ENCODE data around the gene TNFSF9. TPM values are rescaled to one million over a fixed set of nuclear protein-coding genes. Genes with fewer than 3 reads are reported as not detected.

Gene TNFSF9
- total and polyA plus RNA-seq, 2 donors (not counting 1 experiment from before 2014, with no cell fraction given): 11.7 to 24.3 TPM

DNA sequence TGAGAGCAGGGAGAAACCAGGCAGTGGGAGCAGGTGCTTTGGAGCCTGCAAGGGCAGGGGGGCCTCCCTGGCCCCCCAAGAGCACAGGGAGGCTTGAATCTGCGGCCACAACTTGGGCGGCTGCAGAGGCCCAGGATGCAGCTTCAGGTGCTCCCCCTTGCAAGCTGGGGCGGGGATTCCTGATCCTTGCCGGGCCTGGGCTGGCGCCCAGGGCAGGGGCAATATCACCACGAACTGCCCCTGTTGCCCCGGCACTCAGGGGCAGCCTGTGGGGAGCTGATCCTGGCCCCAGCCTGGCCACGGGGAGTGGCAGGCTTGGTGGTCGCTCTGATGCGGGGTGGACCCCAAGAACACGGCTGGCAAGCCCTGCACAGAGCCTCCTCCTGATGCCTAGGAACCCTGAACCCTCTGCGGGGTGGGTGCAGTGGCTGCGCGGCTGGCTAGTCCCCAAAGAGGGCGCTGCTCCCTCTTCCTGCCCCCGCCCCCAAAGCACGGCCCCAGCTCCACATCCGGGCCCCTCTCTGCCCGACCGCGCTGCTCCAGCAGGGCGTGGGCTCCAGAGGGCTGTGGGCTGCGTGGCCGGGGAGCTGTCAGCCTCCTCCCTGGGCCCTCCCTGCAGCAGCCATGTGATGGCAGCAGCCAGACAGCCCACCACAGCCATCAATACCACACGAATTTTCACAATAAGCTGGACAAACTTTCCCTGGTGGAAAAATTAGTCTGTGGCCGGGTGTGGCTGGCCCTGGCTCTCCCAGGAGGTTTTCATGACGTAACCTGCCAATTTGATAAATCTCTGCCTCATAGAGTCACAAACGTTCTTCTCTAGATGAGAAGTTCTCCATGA, 21.0 kb downstream of the TNFSF9 start:
- peak overlapping the region; percentile 35 for H3K9ac ChIP-seq (ENCODE audit: low read length)
- no peaks in the 10 kb centered on the region for H3K79me2 ChIP-seq (ENCODE audit: control insufficient read depth, insufficient read depth, low read length)
- H3K27me3 ChIP-seq (replicated peaks in 1 of 4; ENCODE audit: control extremely low read depth in 1 of 4, control insufficient read depth in 3 of 4, insufficient read depth in 4 of 4, low read length in 3 of 4): peaks cover 0 to 2% (median 0%) of the 10 kb centered on the region in 4 experiments
- H3K27ac Mint-ChIP-seq: peak overlapping the region; percentile 53
- H3K4me3 Mint-ChIP-seq: peak overlapping the region; percentile 59
- H3K4me1 ChIP-seq (ENCODE audit: control insufficient read depth in 2 of 2, insufficient read depth in 2 of 2, low read length in 2 of 2): peaks cover 9 to 11% of the 10 kb centered on the region in 2 donors
- no peaks in the 10 kb centered on the region for H3K36me3 ChIP-seq (replicated peaks in 1 of 2; ENCODE audit: control extremely low read depth in 1 of 2, control insufficient read depth in 1 of 2, extremely low read depth in 1 of 2, insufficient read depth in 2 of 2, low read length in 1 of 2)
- peak overlapping the region; percentile 69 for H3K4me2 ChIP-seq (replicated peaks; ENCODE audit: low read depth, low read length, poor library complexity, severe bottlenecking)
- POLR2A ChIA-PET: interaction anchor here (1.1 to 1.6 kb wide), 2 partner anchors 19 to 26 kb away, joined by 4 read pairs; no protein-coding TSS in a partner anchor
- H3K4me1 Mint-ChIP-seq: peaks cover 7% of the 10 kb centered on the region
- H3K27ac ChIP-seq (ENCODE audit: low read length in 2 of 2): no peak overlapping the region
- peak overlapping the region in 2 of 5 experiments; percentile 20 to 36 for H3K4me3 ChIP-seq (ENCODE audit: control extremely low read depth in 1 of 5, extremely low read depth in 1 of 5, insufficient read depth in 1 of 5, low read depth in 2 of 5, low read length in 4 of 5)
- DNase-seq (peak; percentile 60), ATAC-seq (ENCODE audit: low read depth) (peak; percentile 92)
- H3K9me3 ChIP-seq (ENCODE audit: control extremely low read depth in 1 of 3, control insufficient read depth in 2 of 3, insufficient read depth in 1 of 3, low read length in 2 of 3): peaks cover 0 to 9% (median 8%) of the 10 kb centered on the region in 3 donors
- intact Hi-C loops (cut with micrococcal nuclease): loop anchor here (5.0 kb wide), 1 partner anchor 35 kb away; no protein-coding TSS in a partner anchor
- CTCF ChIA-PET: interaction anchor here (1.0 to 4.1 kb wide), 8 partner anchors 11 to 312 kb away, joined by 3 to 26 read pairs (median 5); no protein-coding TSS in a partner anchor
- H2AFZ ChIP-seq (ENCODE audit: insufficient read depth, low read depth, low read length, poor library complexity, severe bottlenecking): peak overlapping the region; percentile 62
- TF ChIP-seq, protein P1, sequence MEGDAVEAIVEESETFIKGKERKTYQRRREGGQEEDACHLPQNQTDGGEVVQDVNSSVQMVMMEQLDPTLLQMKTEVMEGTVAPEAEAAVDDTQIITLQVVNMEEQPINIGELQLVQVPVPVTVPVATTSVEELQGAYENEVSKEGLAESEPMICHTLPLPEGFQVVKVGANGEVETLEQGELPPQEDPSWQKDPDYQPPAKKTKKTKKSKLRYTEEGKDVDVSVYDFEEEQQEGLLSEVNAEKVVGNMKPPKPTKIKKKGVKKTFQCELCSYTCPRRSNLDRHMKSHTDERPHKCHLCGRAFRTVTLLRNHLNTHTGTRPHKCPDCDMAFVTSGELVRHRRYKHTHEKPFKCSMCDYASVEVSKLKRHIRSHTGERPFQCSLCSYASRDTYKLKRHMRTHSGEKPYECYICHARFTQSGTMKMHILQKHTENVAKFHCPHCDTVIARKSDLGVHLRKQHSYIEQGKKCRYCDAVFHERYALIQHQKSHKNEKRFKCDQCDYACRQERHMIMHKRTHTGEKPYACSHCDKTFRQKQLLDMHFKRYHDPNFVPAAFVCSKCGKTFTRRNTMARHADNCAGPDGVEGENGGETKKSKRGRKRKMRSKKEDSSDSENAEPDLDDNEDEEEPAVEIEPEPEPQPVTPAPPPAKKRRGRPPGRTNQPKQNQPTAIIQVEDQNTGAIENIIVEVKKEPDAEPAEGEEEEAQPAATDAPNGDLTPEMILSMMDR (IDR thresholded peaks at IDR 0.05): peak; percentile 47
- TF ChIP-seq EZH2 (IDR thresholded peaks at IDR 0.05; ENCODE audit: borderline replicate concordance, insufficient read depth, low read depth, low read length, poor library complexity, severe bottlenecking): no peak
- peaks cover 2% of the 10 kb centered on the region for H3K9me3 Mint-ChIP-seq (ENCODE audit: insufficient read depth)
- H4K20me1 ChIP-seq (ENCODE audit: control insufficient read depth, insufficient read depth, low read length, poor library complexity, severe bottlenecking): no peaks in the 10 kb centered on the region
- no peaks in the 10 kb centered on the region for H3K27me3 Mint-ChIP-seq
- WGBS (ENCODE audit: insufficient coverage): 31% methylated on average over 25 of the region's 28 CpGs

DNA sequence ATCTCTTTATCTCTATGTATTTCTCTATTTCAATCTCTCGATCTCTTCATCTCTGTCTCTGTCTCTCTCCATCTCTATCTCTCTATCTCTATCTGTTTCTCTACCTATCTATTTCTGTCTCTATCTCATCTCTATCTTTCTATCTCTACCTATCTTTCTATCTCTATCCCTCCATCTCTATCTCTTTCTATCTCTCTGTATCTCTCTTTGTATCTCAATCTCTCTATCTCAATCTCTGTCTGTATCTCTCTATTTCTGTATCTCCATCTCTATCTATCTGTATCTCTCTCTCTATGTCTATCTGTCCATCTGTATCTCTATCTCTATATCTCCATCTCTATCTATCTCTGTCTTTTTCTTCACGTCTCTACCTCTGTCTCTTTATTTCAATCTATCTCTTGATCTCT, 25.2 kb downstream of the TNFSF9 start:
- Mint-ChIP-seq H3K9me3 (ENCODE audit: insufficient read depth) (no peaks in the 10 kb centered on the region), H3K4me1 (peaks cover 7% of the 10 kb centered on the region), H3K27me3 (no peaks in the 10 kb centered on the region), H3K27ac (no peak overlapping the region), H3K4me3 (no peak overlapping the region)
- intact Hi-C loops (cut with micrococcal nuclease): no loop called here
- H3K4me1 ChIP-seq (ENCODE audit: control insufficient read depth in 2 of 2, insufficient read depth in 2 of 2, low read length in 2 of 2): peaks cover 9 to 11% of the 10 kb centered on the region in 2 donors
- 90% methylated on average over 1 of the region's 2 CpGs for WGBS (ENCODE audit: insufficient coverage)
- DNase-seq (no peak), ATAC-seq (ENCODE audit: low read depth) (no peak)
- no peak for TF ChIP-seq EZH2 (IDR thresholded peaks at IDR 0.05; ENCODE audit: borderline replicate concordance, insufficient read depth, low read depth, low read length, poor library complexity, severe bottlenecking)
- TF ChIP-seq, protein P1 (IDR thresholded peaks at IDR 0.05): peak; percentile 43
- H3K4me2 ChIP-seq (replicated peaks; ENCODE audit: low read depth, low read length, poor library complexity, severe bottlenecking): no peak overlapping the region
- peaks cover 0 to 6% (median 5%) of the 10 kb centered on the region in 3 donors for H3K9me3 ChIP-seq (ENCODE audit: control extremely low read depth in 1 of 3, control insufficient read depth in 2 of 3, insufficient read depth in 1 of 3, low read length in 2 of 3)
- H4K20me1 ChIP-seq (ENCODE audit: control insufficient read depth, insufficient read depth, low read length, poor library complexity, severe bottlenecking): no peaks in the 10 kb centered on the region
- H3K27me3 ChIP-seq (replicated peaks in 1 of 4; ENCODE audit: control extremely low read depth in 1 of 4, control insufficient read depth in 3 of 4, insufficient read depth in 4 of 4, low read length in 3 of 4): peaks cover 0 to 9% (median 0%) of the 10 kb centered on the region in 4 experiments
- no peak overlapping the region for H3K4me3 ChIP-seq (ENCODE audit: control extremely low read depth in 1 of 5, extremely low read depth in 1 of 5, insufficient read depth in 1 of 5, low read depth in 2 of 5, low read length in 4 of 5)
- no peaks in the 10 kb centered on the region for H3K36me3 ChIP-seq (replicated peaks in 1 of 2; ENCODE audit: control extremely low read depth in 1 of 2, control insufficient read depth in 1 of 2, extremely low read depth in 1 of 2, insufficient read depth in 2 of 2, low read length in 1 of 2)
- no peaks in the 10 kb centered on the region for H3K79me2 ChIP-seq (ENCODE audit: control insufficient read depth, insufficient read depth, low read length)
- ChIA-PET POLR2A (no interaction called here), CTCF (interaction anchor here (1.0 kb wide), 1 partner anchor 197 kb away, joined by 4 read pairs; no protein-coding TSS in a partner anchor)
- H3K9ac ChIP-seq (ENCODE audit: low read length): no peak overlapping the region
- H3K27ac ChIP-seq (ENCODE audit: low read length in 2 of 2): no peak overlapping the region
- peak overlapping the region; percentile 40 for H2AFZ ChIP-seq (ENCODE audit: insufficient read depth, low read depth, low read length, poor library complexity, severe bottlenecking)
